ENCODE results near the gene HINT3.
A peak's percentile ranks its signal among the peaks of the same experiment; 100 is the strongest.
"Not testable (repeated sequence)": the region's sequence is repeated elsewhere in the genome, so short reads cannot be mapped to it uniquely, and the experiment has no call there.

The HINT3 gene

DNA sequence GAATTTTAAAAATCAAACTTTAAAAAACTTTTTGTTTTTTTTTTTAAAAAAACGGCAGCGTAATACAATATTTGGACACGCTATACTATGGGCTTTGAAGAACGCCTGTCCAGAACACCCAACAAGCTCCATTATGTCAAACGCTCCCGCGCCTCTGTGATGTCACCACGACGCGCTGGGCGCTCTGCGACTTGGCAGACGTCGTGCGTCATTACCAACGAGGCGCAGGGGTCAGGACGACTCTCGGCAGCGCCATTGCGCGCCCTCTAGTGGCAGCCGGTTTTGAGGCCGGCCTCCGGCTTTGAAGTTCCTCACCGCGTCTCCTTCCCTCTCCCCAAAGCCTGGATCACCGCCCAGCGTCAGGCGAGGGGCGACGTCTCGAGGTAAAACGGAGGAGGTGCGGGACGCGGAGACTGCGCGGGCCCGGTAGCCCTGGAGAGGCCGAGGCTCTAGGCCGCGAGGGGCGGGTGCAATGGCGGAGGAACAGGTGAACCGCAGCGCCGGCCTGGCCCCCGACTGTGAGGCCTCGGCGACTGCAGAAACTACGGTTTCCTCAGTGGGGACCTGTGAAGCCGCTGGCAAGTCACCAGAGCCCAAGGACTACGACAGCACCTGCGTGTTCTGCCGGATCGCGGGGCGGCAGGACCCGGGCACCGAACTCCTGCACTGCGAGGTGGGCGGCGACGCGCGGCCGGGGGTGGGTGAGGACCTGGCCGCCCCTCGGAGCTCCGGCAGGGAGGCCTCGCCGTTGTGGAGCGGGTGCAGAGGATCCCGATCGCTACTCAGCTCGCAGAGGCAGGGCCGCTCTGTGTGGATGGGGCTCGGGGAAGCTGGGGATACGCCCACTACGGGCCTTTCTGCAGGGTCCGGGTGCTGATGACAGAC lies at the start of gene HINT3:
Gene HINT3, plus strand, starts transcription at position 265 of the 885 bp plus-strand sequence. Its CDS starts 208 bp downstream, at position 473.
- peak; percentile 90 for DNase-seq

DNA sequence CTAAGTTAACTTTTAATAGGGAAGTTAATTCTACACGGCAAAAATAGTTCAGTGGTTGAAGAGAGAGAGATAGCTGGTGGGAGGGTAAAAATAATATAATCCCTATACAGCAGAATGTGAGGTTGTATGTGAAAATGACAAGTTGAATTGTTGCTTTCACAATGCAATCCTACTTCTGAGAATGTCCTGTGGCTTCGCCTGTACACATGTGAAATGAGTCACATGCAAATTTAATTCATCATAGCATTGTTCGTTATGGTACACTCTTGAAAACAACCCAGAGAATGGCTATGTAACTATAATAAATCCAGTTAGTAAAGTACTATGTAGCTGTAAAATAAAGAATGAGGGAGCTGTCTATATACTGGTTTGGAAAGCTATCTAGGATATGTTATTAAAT lies 46.0 kb upstream of the HINT3 start:
- no peak for DNase-seq

- not testable (repeated sequence) for DNase-seq
Observed at GRCh38 chr6:125911051-125911451, 45.5 kb upstream of the HINT3 start.

DNA sequence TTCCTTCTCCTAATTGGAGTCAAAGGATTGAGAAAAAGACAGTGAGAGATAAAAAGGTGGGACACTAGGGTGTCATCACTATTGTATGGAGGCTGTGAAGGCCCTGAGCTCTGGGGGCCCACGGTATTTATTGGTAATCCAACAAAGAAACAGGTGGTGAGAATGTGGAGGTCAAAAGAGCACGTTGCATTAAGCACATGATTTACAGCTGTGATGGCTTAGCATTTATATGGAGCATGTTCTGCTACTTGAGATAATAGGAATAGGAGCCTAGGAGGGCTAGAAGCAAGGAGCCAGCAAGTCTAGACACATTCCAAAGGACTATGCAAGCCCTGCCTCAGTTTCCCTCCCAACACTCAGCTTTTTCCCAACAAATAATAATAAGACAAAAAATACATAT lies 44.1 kb upstream of the HINT3 start:
- not testable (repeated sequence) for DNase-seq

- DNase-seq, result no peak
Observed at GRCh38 chr6:125913145-125913544, 43.4 kb upstream of the HINT3 start.

- DNase-seq, result no peak
Observed at GRCh38 chr6:125913864-125914351, 42.7 kb upstream of the HINT3 start.

DNA sequence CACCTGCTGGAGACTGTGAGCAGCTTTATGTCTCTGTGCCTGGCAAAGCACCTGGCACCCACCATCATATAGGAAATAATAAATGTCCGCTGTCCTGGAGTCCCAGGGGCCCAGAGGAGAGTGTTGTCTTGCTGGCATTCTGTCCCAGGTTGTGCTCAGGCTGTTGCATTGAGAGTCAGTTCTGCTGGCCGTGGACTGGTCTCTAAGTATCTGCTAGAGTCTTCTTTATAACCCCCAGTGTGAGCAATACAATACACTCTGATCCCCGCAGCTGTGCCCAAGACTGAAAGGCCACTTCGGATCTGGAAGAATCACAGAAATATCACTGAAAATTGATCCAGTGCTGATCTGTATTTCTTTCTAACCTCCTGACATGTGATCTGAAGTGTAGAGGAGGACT lies 38.3 kb upstream of the HINT3 start:
- DNase-seq, result no peak

DNA sequence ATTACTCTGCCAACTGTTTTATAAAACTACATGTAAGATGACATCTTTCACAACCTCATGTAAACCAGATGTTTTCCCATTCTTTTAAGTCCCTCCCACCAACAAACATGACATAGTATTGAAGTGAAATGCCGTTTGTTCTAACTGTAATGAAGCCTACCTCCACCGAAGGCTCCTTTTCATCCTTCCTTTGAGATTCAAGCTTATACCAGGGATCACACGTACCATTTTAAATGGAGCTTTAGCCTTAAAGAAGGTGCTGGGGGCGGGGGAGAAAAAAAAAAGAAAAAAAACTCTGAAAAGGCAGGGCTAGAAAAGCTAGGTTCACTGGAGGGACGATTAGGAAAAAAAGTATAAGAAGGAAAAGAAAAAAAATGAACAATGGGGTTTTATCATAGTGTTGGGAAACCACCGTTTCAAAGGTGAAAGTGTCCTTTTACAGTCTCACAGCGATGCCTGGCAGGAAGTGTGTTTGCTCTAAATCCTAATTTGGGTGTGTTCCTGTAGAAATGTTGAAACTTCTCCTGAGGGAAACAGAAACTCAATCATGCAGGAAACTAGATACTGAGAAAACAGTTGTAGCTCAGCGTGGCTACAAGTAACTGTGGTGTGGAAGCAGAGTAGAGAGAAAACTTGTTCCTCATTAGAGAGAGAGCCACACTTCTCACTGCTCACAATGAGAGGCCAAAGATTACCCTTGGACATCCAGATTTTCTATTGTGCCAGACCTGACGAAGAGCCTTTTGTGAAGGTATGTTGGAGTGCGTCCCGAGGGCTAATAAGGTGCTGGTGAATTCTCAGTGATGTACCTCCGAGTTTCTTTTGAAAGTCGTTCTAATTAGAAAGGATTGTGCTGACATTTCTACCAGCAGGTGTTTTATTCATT lies 37.6 kb upstream of the HINT3 start:
- no peak for DNase-seq

- DNase-seq, result no peak
Observed at GRCh38 chr6:125919618-125920017, 37.0 kb upstream of the HINT3 start.

DNA sequence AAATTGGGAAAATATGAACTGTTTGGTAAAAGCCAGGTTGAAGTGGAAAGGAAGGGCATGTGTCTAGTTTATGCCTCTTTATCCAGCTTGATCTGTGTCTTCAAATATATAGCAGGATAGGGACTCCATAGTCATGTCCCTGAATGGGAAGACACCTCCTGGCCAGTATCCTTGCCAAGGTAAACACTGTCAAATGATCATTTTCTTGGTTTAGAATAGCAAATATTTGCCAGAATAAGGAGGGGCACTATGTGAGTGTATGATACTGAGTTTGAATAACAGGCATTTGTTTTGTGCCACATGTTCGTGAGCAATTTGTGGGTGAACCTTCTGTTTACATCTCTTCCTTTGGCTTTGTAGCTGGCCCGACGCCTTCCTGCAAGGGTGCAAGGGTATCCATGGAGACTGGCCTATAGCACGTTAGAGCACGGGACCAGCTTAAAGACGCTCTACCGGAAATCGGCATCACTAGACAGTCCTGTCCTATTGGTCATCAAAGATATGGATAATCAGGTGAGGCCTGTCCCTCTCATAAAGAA lies 34.2 kb upstream of the HINT3 start:
- no peak for DNase-seq

GRCh38 chr6:125923366-125923877 lies 33.1 kb upstream of the HINT3 start:
- no peak for DNase-seq

GRCh38 chr6:125924169-125924568 lies 32.4 kb upstream of the HINT3 start:
- no peak for DNase-seq

DNA sequence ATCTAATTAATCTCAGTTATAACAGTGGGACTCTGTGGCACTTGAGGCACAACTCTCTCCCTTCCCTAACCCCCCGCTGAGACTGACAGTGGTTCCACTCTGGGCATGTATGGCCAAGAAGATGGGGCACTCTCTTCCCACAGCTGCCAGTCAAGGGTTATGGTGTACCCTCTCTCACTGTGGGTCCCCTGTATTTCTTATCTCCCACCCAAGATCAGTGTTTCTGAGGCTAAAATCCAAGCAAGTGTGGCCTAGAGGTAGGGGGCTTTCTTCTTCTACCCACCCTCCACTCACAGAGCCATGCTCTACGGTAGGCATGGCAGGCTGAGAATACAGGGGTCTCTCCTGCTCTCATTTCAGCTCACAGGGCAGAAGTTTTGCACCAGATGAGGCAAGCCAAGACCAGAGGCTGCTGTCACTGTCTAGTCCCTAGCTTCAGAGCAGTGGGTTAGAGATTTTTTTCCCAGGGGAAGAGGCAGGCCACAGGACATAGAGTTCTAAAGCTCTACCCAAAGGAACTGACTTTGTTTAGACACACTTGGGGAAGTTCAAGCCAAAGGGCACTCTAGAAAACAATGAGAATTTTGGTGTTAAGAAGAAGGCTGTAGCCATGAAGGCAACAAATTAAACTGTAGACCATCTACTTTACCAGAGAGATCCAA lies 31.7 kb upstream of the HINT3 start:
- no peak for DNase-seq

- no peak for DNase-seq
Observed at GRCh38 chr6:125926711-125927110, 29.9 kb upstream of the HINT3 start.

- DNase-seq, result no peak
Observed at GRCh38 chr6:125927761-125928160, 28.8 kb upstream of the HINT3 start.

DNA sequence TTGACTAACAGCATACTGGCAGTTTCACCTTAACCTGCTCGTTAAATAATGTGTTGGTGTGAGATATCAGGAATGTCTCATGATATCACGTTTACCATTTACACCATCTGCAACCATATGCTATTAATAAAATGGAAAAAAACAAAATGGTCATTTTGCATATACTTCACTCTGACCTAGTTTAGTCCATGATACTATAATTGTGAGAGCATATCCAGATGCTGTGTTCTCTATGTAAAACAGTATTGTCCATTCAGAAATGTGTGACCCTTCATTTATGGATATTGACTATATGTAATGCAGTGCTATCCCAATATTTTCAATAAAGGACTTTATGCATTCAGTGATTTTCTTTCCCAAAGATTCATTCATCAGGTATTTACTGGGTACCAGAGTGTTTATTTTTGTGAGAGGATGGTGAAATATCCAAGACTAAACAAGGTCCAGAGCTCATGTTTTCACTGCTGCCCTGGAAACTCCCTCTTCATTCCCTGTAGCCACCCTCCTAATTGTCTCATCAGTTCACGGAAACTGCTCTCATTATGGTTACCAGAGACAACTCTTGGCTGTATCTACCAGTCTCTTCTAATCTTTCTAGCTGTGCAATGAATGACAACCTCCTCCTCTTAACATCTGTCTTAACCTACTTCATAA lies 25.7 kb upstream of the HINT3 start:
- no peak for DNase-seq

- no peak for DNase-seq
Observed at GRCh38 chr6:125931733-125932450, 24.7 kb upstream of the HINT3 start.

GRCh38 chr6:125932451-125932795 lies 24.1 kb upstream of the HINT3 start:
- no peak for DNase-seq

DNA sequence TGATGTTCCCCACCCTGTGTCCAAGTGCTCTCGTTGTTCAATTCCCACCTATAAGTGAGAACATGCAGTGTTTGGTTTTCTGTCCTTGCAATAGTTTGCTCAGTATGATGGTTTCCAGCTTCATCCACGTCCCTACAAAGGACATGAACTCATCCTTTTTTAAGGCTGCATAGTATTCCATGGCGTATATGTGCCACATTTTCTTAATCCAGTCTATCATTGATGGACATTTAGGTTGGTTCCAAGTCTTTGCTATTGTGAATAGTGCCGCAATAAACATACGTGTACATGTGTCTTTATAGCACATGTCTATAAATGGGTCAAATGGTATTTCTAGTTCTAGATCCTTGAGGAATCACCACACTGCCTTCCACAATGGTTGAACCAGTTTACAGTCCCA lies 21.1 kb upstream of the HINT3 start:
- DNase-seq, result not testable (repeated sequence)

DNA sequence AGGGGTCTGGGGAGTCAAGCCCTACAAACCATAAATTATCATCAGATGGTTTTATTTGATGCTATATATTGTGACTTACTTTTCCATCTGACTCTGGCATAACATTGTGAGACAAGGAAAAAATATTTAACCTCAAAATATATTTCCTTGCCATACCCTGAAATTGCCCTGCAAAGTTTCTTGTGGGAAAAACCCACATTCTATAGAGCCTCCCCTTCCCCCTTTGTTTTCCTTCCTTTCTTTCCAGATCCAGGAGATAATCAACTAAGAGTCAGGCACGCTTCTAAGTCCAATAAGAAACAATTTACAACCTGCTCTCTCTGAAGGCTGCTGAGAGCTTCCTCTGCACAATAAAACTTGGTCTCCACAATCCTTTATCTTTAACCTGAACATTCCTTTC lies 17.5 kb upstream of the HINT3 start:
- no peak for DNase-seq

GRCh38 chr6:125939791-125940190 lies 16.8 kb upstream of the HINT3 start:
- DNase-seq, result no peak

Data from NCI-H446 treated with DMSO at 0.1 percent for 48 hours (cell line).